ENCODE data around the gene ZFAND2A. TPM values are rescaled to one million over a fixed set of nuclear protein-coding genes. Genes with fewer than 3 reads are reported as not detected.

The ZFAND2A gene
- total and polyA plus RNA-seq, 8 donors = 15.1 to 28.9 (median 22.8) TPM

GRCh38 chr7:1114505-1114904, 45.5 kb downstream of the ZFAND2A start:
- DNase-seq (peak in 1 of 4 donors; percentile 51), ATAC-seq (no peak)
- no peaks in the 10 kb centered on the region for H3K9me3 ChIP-seq
- peaks cover 0 to 6% of the 10 kb centered on the region in 2 donors for H3K36me3 ChIP-seq
- H3K27me3 ChIP-seq = no peaks in the 10 kb centered on the region
- intact Hi-C loops (cut with DNase I) = no loop called here
- H3K4me1 ChIP-seq = no peaks in the 10 kb centered on the region
- TF ChIP-seq CTCF (IDR thresholded peaks at IDR 0.05) = no peak
- no peak overlapping the region for H3K27ac ChIP-seq
- H3K4me3 ChIP-seq = no peak overlapping the region

- Histone ChIP-seq H3K9me3 (no peaks in the 10 kb centered on the region), H3K36me3 (peaks cover 0 to 6% of the 10 kb centered on the region in 2 donors), H3K27ac (no peak overlapping the region), H3K4me3 (no peak overlapping the region), H3K27me3 (no peaks in the 10 kb centered on the region), H3K4me1 (no peaks in the 10 kb centered on the region)
- TF ChIP-seq CTCF (IDR thresholded peaks at IDR 0.05) = no peak
- ATAC-seq = no peak
- peak in 1 of 4 donors; percentile 37 for DNase-seq
- intact Hi-C loops (cut with DNase I) = no loop called here
Observed at GRCh38 chr7:1114088-1114487, 45.9 kb downstream of the ZFAND2A start.

- TF ChIP-seq CTCF (IDR thresholded peaks at IDR 0.05) = no peak
- DNase-seq (peak in 1 of 4 donors; percentile 72), ATAC-seq (no peak)
- intact Hi-C loops (cut with DNase I) = no loop called here
- no peaks in the 10 kb centered on the region for H3K9me3 ChIP-seq
- no peak overlapping the region for H3K27ac ChIP-seq
- H3K36me3 ChIP-seq = peaks cover 0 to 6% of the 10 kb centered on the region in 2 donors
- H3K27me3 ChIP-seq = no peaks in the 10 kb centered on the region
- H3K4me3 ChIP-seq = no peak overlapping the region
- no peaks in the 10 kb centered on the region for H3K4me1 ChIP-seq
Observed at GRCh38 chr7:1113548-1113885, 46.5 kb downstream of the ZFAND2A start.

- ATAC-seq (no peak), DNase-seq (peak in 1 of 4 donors; percentile 62)
- Histone ChIP-seq H3K27ac (no peak overlapping the region), H3K4me3 (no peak overlapping the region), H3K36me3 (peaks cover 0 to 6% of the 10 kb centered on the region in 2 donors), H3K9me3 (no peaks in the 10 kb centered on the region), H3K27me3 (no peaks in the 10 kb centered on the region), H3K4me1 (no peaks in the 10 kb centered on the region)
- intact Hi-C loops (cut with DNase I) = no loop called here
- no peak for TF ChIP-seq CTCF (IDR thresholded peaks at IDR 0.05)
Observed at GRCh38 chr7:1112625-1113547, 47.1 kb downstream of the ZFAND2A start.

GRCh38 chr7:1112109-1112508, 47.9 kb downstream of the ZFAND2A start:
- TF ChIP-seq CTCF (IDR thresholded peaks at IDR 0.05) = no peak
- no peaks in the 10 kb centered on the region for H3K9me3 ChIP-seq
- H3K4me1 ChIP-seq = no peaks in the 10 kb centered on the region
- intact Hi-C loops (cut with DNase I) = no loop called here
- no peaks in the 10 kb centered on the region for H3K27me3 ChIP-seq
- no peak overlapping the region for H3K27ac ChIP-seq
- peak in 1 of 4 donors; percentile 68 for DNase-seq
- H3K36me3 ChIP-seq = peaks cover 0 to 6% of the 10 kb centered on the region in 2 donors
- no peak overlapping the region for H3K4me3 ChIP-seq
- no peak for ATAC-seq

Data from left lung (tissue), 10 donors.